Ascending aorta (tissue), 2 donors: ENCODE results near the gene SIM2. TPM values are rescaled to one million over a fixed set of nuclear protein-coding genes. Genes with fewer than 3 reads are reported as not detected.
"Not testable (repeated sequence)": the region's sequence is repeated elsewhere in the genome, so short reads cannot be mapped to it uniquely, and the experiment has no call there.

Experiments
- DNase-seq, 2 donors: peaks; one replicate each; pipeline ENCODE4 v3.0.0-alpha.2; 2019; ENCODE audit warnings: low spot score in 2 of 2
- H3K27ac ChIP-seq, 2 donors: fragments of 200-600 bp; sonication (generic); one replicate each; pipeline ENCODE4 v1.5.1; 2016 to 2017; ENCODE audit warnings: mild to moderate bottlenecking in 1 of 2
- H3K27me3 ChIP-seq: fragments of 200-600 bp; sonication (generic); one replicate; pipeline ENCODE4 v1.5.1; 2017
- H3K36me3 ChIP-seq, 2 donors: fragments of 200-600 bp; sonication (generic); one replicate each; pipeline ENCODE4 v1.5.1; 2016
- H3K4me1 ChIP-seq, 2 donors: fragments of 200-600 bp; sonication (generic); one replicate each; pipeline ENCODE4 v1.5.1; 2016 to 2017; ENCODE audit warnings: mild to moderate bottlenecking in 1 of 2
- H3K4me3 ChIP-seq, 2 donors: fragments of 200-600 bp; sonication (generic); one replicate each; pipeline ENCODE4 v1.5.1; 2016 to 2017; ENCODE audit warnings: mild to moderate bottlenecking in 1 of 2
- H3K9me3 ChIP-seq, 2 donors: fragments of 200-600 bp; sonication (generic); one replicate each; pipeline ENCODE4 v1.5.1; 2016
- intact Hi-C: fragments of 100-400 bp; cut with DNase I; formaldehyde crosslinking; loops from one replicate; pipeline ENCODE4 v1.15.1; 2023
- total RNA-seq: library from RNA; depleted of rRNA; stranded (reverse); fragments of >200 nt; gene quantifications from one replicate; pipeline ENCODE4 v1.1.0, GENCODE V29; 2016
- TF ChIP-seq, protein P1 (sequence below), 3 experiments: fragments of 200-600 bp in 2 of 3; fragments of 450-650 bp in 1 of 3; sonication (generic) in 2 of 3; IDR thresholded peaks; one replicate each; pipeline ENCODE4 v1.5.1; 2016 to 2019; ENCODE audit warnings: antibody characterized with exemption in 3 of 3, mild to moderate bottlenecking in 1 of 3, moderate library complexity in 1 of 3

SIM2 gene
- total RNA-seq, 1 donor from 2014 or later, result not detected

DNA sequence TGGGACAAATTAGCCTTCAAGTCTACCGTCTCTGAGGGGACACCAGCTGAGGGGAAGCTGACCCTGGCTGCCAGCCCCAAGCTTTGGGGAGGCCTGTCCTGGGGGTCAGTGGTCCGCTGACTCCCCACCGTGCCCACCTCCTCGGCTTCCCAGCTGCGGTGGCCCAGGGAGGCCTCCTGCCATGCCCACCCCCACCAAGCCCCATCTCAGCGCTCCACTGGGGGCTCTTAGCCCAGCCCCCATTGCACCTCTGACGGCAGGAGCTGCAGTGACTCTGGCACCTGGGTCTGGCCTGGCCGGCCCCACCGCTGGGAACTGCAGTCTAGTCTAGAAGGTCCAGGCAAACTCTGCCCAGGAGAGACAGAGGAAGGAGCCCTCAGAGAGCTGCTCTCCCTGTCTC is 30.2 kb upstream of the SIM2 start:
- intact Hi-C loops, result no loop called here
- Histone ChIP-seq H3K4me1 (no peaks in the 10 kb centered on the region), H3K27ac (no peak overlapping the region), H3K27me3 (no peaks in the 10 kb centered on the region), H3K36me3 (no peaks in the 10 kb centered on the region), H3K9me3 (no peaks in the 10 kb centered on the region), H3K4me3 (no peak overlapping the region)
- TF ChIP-seq, protein P1, sequence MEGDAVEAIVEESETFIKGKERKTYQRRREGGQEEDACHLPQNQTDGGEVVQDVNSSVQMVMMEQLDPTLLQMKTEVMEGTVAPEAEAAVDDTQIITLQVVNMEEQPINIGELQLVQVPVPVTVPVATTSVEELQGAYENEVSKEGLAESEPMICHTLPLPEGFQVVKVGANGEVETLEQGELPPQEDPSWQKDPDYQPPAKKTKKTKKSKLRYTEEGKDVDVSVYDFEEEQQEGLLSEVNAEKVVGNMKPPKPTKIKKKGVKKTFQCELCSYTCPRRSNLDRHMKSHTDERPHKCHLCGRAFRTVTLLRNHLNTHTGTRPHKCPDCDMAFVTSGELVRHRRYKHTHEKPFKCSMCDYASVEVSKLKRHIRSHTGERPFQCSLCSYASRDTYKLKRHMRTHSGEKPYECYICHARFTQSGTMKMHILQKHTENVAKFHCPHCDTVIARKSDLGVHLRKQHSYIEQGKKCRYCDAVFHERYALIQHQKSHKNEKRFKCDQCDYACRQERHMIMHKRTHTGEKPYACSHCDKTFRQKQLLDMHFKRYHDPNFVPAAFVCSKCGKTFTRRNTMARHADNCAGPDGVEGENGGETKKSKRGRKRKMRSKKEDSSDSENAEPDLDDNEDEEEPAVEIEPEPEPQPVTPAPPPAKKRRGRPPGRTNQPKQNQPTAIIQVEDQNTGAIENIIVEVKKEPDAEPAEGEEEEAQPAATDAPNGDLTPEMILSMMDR (IDR thresholded peaks at IDR 0.05), result no peak
- DNase-seq, result no peak

DNA sequence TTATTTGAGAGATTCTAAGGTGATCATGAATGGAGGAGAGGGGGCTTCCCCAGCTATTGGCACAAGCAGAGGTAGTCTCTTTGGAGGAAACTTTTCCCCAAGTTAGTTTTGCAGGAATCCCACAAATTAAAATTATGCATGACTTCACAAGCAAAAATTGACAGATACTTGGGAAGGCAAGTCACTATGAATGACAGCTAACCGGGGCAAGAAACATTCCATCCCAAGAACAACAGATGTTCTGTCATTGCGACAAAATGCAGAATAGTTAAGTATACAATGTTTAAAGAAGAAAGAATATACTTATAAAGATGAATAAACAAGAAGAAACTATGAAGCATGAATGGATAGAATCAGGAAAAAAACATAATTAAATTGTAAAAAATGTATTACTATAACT is 27.1 kb upstream of the SIM2 start:
- no peaks in the 10 kb centered on the region for H3K36me3 ChIP-seq
- H3K27me3 ChIP-seq, result no peaks in the 10 kb centered on the region
- no peak for DNase-seq
- intact Hi-C loops, result no loop called here
- H3K27ac ChIP-seq, result no peak overlapping the region
- H3K4me3 ChIP-seq, result no peak overlapping the region
- no peaks in the 10 kb centered on the region for H3K9me3 ChIP-seq
- H3K4me1 ChIP-seq, result no peaks in the 10 kb centered on the region
- TF ChIP-seq, protein P1 (IDR thresholded peaks at IDR 0.05), result no peak

DNA sequence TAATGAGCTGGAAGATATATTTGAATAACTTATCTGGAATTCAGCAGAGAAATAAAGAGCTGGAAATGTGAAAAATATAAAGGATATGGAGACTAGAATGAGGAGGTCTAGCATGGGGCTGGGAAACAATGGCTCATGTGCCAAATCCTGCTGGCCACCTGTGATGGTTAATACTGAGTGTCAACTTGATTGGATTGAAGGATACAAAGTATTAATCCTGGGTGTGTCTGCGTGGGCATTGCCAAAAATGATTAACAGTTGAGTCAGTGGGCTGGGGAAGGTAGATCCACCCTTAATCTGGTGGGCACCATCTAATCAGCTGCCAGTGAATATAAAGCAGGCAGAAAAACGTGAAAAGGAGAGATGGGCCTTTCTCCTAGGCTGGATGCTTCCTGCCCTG is 26.6 kb upstream of the SIM2 start:
- H3K4me1 ChIP-seq, H3K4me3 ChIP-seq, H3K27me3 ChIP-seq, H3K27ac ChIP-seq, H3K9me3 ChIP-seq, intact Hi-C loops, H3K36me3 ChIP-seq, DNase-seq: not testable (repeated sequence)

DNA sequence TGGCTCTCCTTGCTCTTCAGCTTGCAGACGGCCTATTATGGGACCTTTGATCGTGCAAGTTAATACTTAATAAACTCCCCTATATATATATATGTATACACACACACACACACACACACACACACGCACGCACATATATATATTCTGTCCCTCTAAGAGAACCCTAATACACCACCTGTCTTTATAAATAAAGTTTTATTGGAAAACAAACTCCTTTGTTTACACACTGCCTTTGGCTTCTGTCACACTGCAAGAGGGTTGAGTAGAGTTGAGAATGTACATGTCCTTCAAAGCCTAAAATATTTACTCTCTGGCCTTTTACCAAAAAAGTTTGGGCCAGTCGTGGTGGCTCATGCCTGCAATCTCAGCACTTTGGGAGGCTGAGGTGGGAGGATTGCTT is 26.2 kb upstream of the SIM2 start:
- Histone ChIP-seq H3K36me3 (no peaks in the 10 kb centered on the region), H3K4me3 (no peak overlapping the region), H3K4me1 (no peaks in the 10 kb centered on the region), H3K27ac (no peak overlapping the region), H3K27me3 (no peaks in the 10 kb centered on the region), H3K9me3 (no peaks in the 10 kb centered on the region)
- no peak for DNase-seq
- intact Hi-C loops, result no loop called here
- TF ChIP-seq, protein P1 (IDR thresholded peaks at IDR 0.05), result no peak

DNA sequence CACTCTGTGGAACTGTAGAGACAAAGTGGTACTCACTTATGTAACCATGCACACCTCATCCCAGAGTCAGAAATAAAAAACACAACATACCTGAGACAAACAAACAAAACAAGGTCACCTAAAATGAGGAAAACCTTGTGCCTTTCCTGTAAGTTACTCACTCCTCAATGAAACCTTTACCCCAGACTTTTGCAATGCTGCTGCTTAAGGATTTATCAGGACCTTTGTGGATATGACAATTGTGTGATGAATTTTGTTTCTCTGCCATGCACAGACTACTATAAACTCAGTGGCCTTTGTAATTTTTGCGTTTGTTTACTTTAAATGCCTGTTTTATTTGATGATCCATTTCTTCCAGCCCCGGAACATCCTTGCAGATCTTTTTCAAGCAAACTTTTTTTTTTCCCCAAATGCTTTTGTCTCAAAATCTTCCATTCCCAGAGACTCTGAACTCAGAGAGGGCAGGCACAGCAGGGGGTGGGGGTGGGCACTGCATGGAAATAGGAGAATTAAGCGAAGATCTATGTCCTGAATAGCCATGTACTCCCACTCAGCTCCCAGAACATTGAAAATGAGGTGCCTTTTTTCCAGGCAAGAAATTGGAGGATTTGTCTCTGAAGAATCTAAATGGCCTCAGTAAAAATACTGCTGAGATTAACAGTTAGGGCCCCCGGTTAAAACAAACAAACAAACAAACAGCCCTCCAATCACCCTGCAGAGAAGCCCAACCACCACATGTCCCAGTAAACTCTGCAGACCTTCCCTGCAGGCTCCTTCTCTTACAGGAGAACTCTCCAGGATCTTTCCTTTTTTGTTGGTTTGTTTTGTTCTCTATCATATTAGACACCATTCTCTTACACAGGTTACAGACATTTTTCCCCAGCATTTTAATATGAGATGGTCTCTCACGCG is 22.6 kb upstream of the SIM2 start:
- DNase-seq, result no peak
- Histone ChIP-seq H3K27me3 (no peaks in the 10 kb centered on the region), H3K4me1 (no peaks in the 10 kb centered on the region), H3K27ac (no peak overlapping the region), H3K9me3 (peaks cover 0 to 7% of the 10 kb centered on the region in 2 donors), H3K36me3 (no peaks in the 10 kb centered on the region), H3K4me3 (no peak overlapping the region)
- TF ChIP-seq, protein P1 (IDR thresholded peaks at IDR 0.05), result no peak
- intact Hi-C loops, result no loop called here

DNA sequence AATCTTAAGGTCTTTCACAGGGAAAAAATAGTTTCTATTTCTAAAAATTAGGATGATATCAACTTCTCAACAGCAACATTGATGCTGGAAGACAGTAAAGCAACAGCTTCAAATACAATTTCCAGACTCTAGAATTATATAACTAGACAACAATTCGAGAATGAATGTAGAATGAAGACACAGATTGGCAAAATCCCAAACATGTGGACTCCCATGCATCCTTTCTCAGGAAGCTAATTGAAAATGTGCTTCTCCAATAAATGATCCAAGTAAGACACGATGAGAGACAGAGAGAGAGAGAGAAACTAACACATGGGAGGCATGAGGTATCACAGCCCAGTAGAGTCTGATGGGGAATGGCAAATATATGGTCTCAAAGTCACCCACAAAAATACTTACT is 21.5 kb upstream of the SIM2 start:
- intact Hi-C loops, result no loop called here
- H3K27ac ChIP-seq, result no peak overlapping the region
- H3K36me3 ChIP-seq, result no peaks in the 10 kb centered on the region
- H3K27me3 ChIP-seq, result no peaks in the 10 kb centered on the region
- DNase-seq, result no peak
- peaks cover 0 to 9% of the 10 kb centered on the region in 2 donors for H3K9me3 ChIP-seq
- no peak overlapping the region for H3K4me3 ChIP-seq
- no peaks in the 10 kb centered on the region for H3K4me1 ChIP-seq
- TF ChIP-seq, protein P1 (IDR thresholded peaks at IDR 0.05), result no peak
